ENCODE measurements around the gene PLIN4.

DNA sequence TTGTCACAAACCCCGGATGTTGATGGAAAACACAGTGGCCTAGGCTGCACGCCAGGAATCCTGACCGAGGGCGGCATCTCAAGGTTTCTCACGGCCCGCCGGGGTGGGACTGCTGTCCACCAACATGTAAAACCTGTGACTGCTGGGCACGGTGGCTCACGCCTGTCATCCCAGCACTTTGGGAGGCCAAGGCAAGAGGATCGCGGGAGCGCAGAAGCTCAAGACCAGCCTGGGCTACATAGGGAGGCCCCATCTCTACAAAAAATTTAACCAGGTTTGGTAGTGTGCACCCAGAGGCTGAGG is 11.2 kb downstream of the PLIN4 start:
- TF ChIP-seq EZH2phosphoT487 (IDR thresholded peaks at IDR 0.05; ENCODE audit: insufficient read depth, low read depth) (no peak), EZH2 (IDR thresholded peaks at IDR 0.05; ENCODE audit: insufficient read depth, poor library complexity, severe bottlenecking) (no peak)
